Measurements from ENCODE around the gene PDSS1.

PDSS1 gene

GRCh38 chr10:26653004-26653403 is 44.5 kb upstream of the PDSS1 start:
- Histone ChIP-seq H3K4me2 (ENCODE audit: low read depth, low read length, poor library complexity, severe bottlenecking) (no peak overlapping the region), H3K27me3 (ENCODE audit: insufficient read depth, low read length, poor library complexity, severe bottlenecking) (no peaks in the 10 kb centered on the region), H3K9me3 (ENCODE audit: insufficient read depth, low read depth, low read length) (no peaks in the 10 kb centered on the region), H3K4me3 (ENCODE audit: low read length, poor library complexity, severe bottlenecking) (no peak overlapping the region), H4K20me1 (ENCODE audit: insufficient read depth, low read length, poor library complexity, severe bottlenecking) (no peaks in the 10 kb centered on the region), H3K9ac (ENCODE audit: low read depth, low read length, poor library complexity, severe bottlenecking) (no peak overlapping the region), H3K36me3 (ENCODE audit: insufficient read depth, low read length) (no peaks in the 10 kb centered on the region), H3K9me2 (replicated peaks; ENCODE audit: low read depth, low read length) (no peaks in the 10 kb centered on the region), H3K4me1 (ENCODE audit: insufficient read depth, low read length, poor library complexity, severe bottlenecking) (no peaks in the 10 kb centered on the region), H2AFZ (ENCODE audit: low read length) (no peak overlapping the region), H3F3A (ENCODE audit: low read depth) (no peaks in the 10 kb centered on the region), H3K79me2 (ENCODE audit: insufficient read depth, low read length) (no peaks in the 10 kb centered on the region)
- no peak for TF ChIP-seq EZH2phosphoT487 (IDR thresholded peaks at IDR 0.05; ENCODE audit: borderline replicate concordance)
- TF ChIP-seq, protein P1, sequence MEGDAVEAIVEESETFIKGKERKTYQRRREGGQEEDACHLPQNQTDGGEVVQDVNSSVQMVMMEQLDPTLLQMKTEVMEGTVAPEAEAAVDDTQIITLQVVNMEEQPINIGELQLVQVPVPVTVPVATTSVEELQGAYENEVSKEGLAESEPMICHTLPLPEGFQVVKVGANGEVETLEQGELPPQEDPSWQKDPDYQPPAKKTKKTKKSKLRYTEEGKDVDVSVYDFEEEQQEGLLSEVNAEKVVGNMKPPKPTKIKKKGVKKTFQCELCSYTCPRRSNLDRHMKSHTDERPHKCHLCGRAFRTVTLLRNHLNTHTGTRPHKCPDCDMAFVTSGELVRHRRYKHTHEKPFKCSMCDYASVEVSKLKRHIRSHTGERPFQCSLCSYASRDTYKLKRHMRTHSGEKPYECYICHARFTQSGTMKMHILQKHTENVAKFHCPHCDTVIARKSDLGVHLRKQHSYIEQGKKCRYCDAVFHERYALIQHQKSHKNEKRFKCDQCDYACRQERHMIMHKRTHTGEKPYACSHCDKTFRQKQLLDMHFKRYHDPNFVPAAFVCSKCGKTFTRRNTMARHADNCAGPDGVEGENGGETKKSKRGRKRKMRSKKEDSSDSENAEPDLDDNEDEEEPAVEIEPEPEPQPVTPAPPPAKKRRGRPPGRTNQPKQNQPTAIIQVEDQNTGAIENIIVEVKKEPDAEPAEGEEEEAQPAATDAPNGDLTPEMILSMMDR (conservative IDR thresholded peaks at IDR 0.05; ENCODE audit: low read length): no peak

DNA sequence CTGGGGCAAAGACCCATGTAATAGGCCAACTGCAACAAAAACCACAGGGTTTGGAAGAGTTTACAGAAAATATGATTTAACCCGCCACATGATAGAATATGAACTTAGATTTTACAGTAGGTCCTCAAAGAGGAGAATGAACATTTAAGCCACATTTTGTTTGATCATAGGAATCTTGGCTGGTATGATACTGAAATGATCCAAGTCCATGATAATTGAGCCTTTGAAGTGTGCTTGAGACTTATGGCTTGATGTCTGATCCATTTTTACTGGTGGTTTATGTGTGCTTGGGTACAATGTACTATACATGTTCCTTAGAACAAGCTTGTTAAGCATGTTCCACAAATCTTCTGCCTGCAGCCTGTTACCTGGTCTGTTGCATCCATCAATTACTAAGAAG is 41.8 kb upstream of the PDSS1 start:
- no peak overlapping the region for H3K4me3 ChIP-seq (ENCODE audit: low read length, poor library complexity, severe bottlenecking)
- H3K4me2 ChIP-seq (ENCODE audit: low read depth, low read length, poor library complexity, severe bottlenecking): no peak overlapping the region
- H4K20me1 ChIP-seq (ENCODE audit: insufficient read depth, low read length, poor library complexity, severe bottlenecking): no peaks in the 10 kb centered on the region
- no peaks in the 10 kb centered on the region for H3K9me3 ChIP-seq (ENCODE audit: insufficient read depth, low read depth, low read length)
- TF ChIP-seq, protein P1 (conservative IDR thresholded peaks at IDR 0.05; ENCODE audit: low read length): no peak
- no peak for TF ChIP-seq EZH2phosphoT487 (IDR thresholded peaks at IDR 0.05; ENCODE audit: borderline replicate concordance)
- no peaks in the 10 kb centered on the region for H3K4me1 ChIP-seq (ENCODE audit: insufficient read depth, low read length, poor library complexity, severe bottlenecking)
- no peaks in the 10 kb centered on the region for H3K79me2 ChIP-seq (ENCODE audit: insufficient read depth, low read length)
- no peaks in the 10 kb centered on the region for H3F3A ChIP-seq (ENCODE audit: low read depth)
- no peaks in the 10 kb centered on the region for H3K36me3 ChIP-seq (ENCODE audit: insufficient read depth, low read length)
- no peaks in the 10 kb centered on the region for H3K27me3 ChIP-seq (ENCODE audit: insufficient read depth, low read length, poor library complexity, severe bottlenecking)
- no peak overlapping the region for H3K9ac ChIP-seq (ENCODE audit: low read depth, low read length, poor library complexity, severe bottlenecking)
- H3K9me2 ChIP-seq (replicated peaks; ENCODE audit: low read depth, low read length): no peaks in the 10 kb centered on the region
- H2AFZ ChIP-seq (ENCODE audit: low read length): no peak overlapping the region

GRCh38 chr10:26662864-26663263 is 34.6 kb upstream of the PDSS1 start:
- Histone ChIP-seq H3F3A (ENCODE audit: low read depth) (no peaks in the 10 kb centered on the region), H2AFZ (ENCODE audit: low read length) (no peak overlapping the region), H3K9me3 (ENCODE audit: insufficient read depth, low read depth, low read length) (no peaks in the 10 kb centered on the region; the same call in 1 of the 2 replicates), H3K79me2 (ENCODE audit: insufficient read depth, low read length) (no peaks in the 10 kb centered on the region), H3K9me2 (replicated peaks; ENCODE audit: low read depth, low read length) (no peaks in the 10 kb centered on the region), H3K4me1 (ENCODE audit: insufficient read depth, low read length, poor library complexity, severe bottlenecking) (no peaks in the 10 kb centered on the region), H3K4me3 (ENCODE audit: low read length, poor library complexity, severe bottlenecking) (no peak overlapping the region), H3K9ac (ENCODE audit: low read depth, low read length, poor library complexity, severe bottlenecking) (no peak overlapping the region), H3K4me2 (ENCODE audit: low read depth, low read length, poor library complexity, severe bottlenecking) (no peak overlapping the region), H4K20me1 (ENCODE audit: insufficient read depth, low read length, poor library complexity, severe bottlenecking) (no peaks in the 10 kb centered on the region), H3K27me3 (ENCODE audit: insufficient read depth, low read length, poor library complexity, severe bottlenecking) (no peaks in the 10 kb centered on the region), H3K36me3 (ENCODE audit: insufficient read depth, low read length) (no peaks in the 10 kb centered on the region)
- TF ChIP-seq, protein P1 (conservative IDR thresholded peaks at IDR 0.05; ENCODE audit: low read length): no peak
- TF ChIP-seq EZH2phosphoT487 (IDR thresholded peaks at IDR 0.05; ENCODE audit: borderline replicate concordance): no peak
